ENCODE results near the gene BBS4. TPM values are rescaled to one million over a fixed set of nuclear protein-coding genes. Genes with fewer than 3 reads are reported as not detected.
"Not testable (repeated sequence)": the region's sequence is repeated elsewhere in the genome, so short reads cannot be mapped to it uniquely, and the experiment has no call there.

Gene BBS4
- total and polyA plus RNA-seq, 12 donors, result 13.6 to 44.1 (median 23.5) TPM

GRCh38 chr15:72661081-72661480 is 24.9 kb upstream of the BBS4 start:
- H3K27ac ChIP-seq; H3K9me3 ChIP-seq (replicated peaks in 1 of 3); intact Hi-C loops (cut with DNase I); DNase-seq; H3K27me3 ChIP-seq; H3K4me1 ChIP-seq (replicated peaks in 1 of 2); H3K4me3 ChIP-seq; H3K36me3 ChIP-seq (replicated peaks in 1 of 2): not testable (repeated sequence)
- 78 to 86% (median 83%) methylated on average over 8 to 9 of the region's 10 CpGs for WGBS, 4 donors

- DNase-seq; H3K4me1 ChIP-seq (replicated peaks in 1 of 2); intact Hi-C loops (cut with DNase I); H3K4me3 ChIP-seq; H3K9me3 ChIP-seq (replicated peaks in 1 of 3); H3K27ac ChIP-seq; H3K36me3 ChIP-seq (replicated peaks in 1 of 2); H3K27me3 ChIP-seq: not testable (repeated sequence)
- WGBS, 4 donors, result no CpG with 5 or more reads among the region's 8 CpGs
Observed at GRCh38 chr15:72663931-72664330, 22.1 kb upstream of the BBS4 start.

GRCh38 chr15:72665706-72666105 is 20.3 kb upstream of the BBS4 start:
- DNase-seq, result not testable (repeated sequence)

GRCh38 chr15:72669803-72670202 is 16.2 kb upstream of the BBS4 start:
- intact Hi-C loops (cut with DNase I), result loop anchor here in 1 of 2 donors (10.0 kb wide), 1 partner anchor 75 kb away; no protein-coding TSS in a partner anchor
- not testable (repeated sequence) for H3K4me1 ChIP-seq (replicated peaks in 1 of 2); H3K27ac ChIP-seq; DNase-seq; H3K36me3 ChIP-seq (replicated peaks in 1 of 2); H3K9me3 ChIP-seq (replicated peaks in 1 of 3); H3K27me3 ChIP-seq; H3K4me3 ChIP-seq
- WGBS, 4 donors, result 88 to 99% (median 93%) methylated on average over 2 to 5 of the region's 6 CpGs

More at GRCh38 chr15:72665706-72666105, 20.3 kb upstream of the BBS4 start:
- H3K4me1 ChIP-seq (replicated peaks in 1 of 2); H3K4me3 ChIP-seq; H3K9me3 ChIP-seq (replicated peaks in 1 of 3); H3K27me3 ChIP-seq; H3K36me3 ChIP-seq (replicated peaks in 1 of 2); H3K27ac ChIP-seq; intact Hi-C loops (cut with DNase I): not testable (repeated sequence)
- 62 to 76% methylated on average over 3 to 5 of the region's 11 CpGs; no CpG with 5 or more reads in 2 of the 4 donors for WGBS, 4 donors

- Histone ChIP-seq H3K4me3 (peak overlapping the region in 1 of 4 donors; percentile 22), H3K27ac (peak overlapping the region in 2 of 5 donors; percentile 32 to 69)
- WGBS, 4 donors, result 0 to 7% (median 4%) methylated on average over 4 to 8 of the region's 8 CpGs
- DNase-seq, result peak; percentile 80 to 94 (median 88)
- H3K9me3 ChIP-seq (replicated peaks in 1 of 3); H3K27me3 ChIP-seq; H3K36me3 ChIP-seq (replicated peaks in 1 of 2); H3K4me1 ChIP-seq (replicated peaks in 1 of 2): not testable (repeated sequence)
- intact Hi-C loops (cut with DNase I), result loop anchor here in 1 of 2 donors (10.0 kb wide), 1 partner anchor 76 kb away; no protein-coding TSS in a partner anchor
- TF ChIP-seq POLR2A (IDR thresholded peaks at IDR 0.05) (peak in 1 of 2 donors; percentile 15), CTCF (IDR thresholded peaks at IDR 0.05) (peak; percentile 65 to 91 (median 83))
Observed at GRCh38 chr15:72670656-72671352, 15.2 kb upstream of the BBS4 start.

- no peak for TF ChIP-seq CTCF (IDR thresholded peaks at IDR 0.05)
- no peak for TF ChIP-seq POLR2A (IDR thresholded peaks at IDR 0.05)
- Histone ChIP-seq H3K27me3 (no peaks in the 10 kb centered on the region), H3K27ac (no peak overlapping the region), H3K9me3 (replicated peaks in 1 of 3) (no peaks in the 10 kb centered on the region), H3K36me3 (replicated peaks in 1 of 2) (no peaks in the 10 kb centered on the region), H3K4me1 (replicated peaks in 1 of 2) (no peaks in the 10 kb centered on the region), H3K4me3 (no peak overlapping the region)
- DNase-seq, result no peak
- 14 to 25% (median 19%) methylated on average over 3 of the region's 3 CpGs for WGBS, 4 donors
- intact Hi-C loops (cut with DNase I), result loop anchor here in 1 of 2 donors (10.0 kb wide), 1 partner anchor 77 kb away; no protein-coding TSS in a partner anchor
Observed at GRCh38 chr15:72671525-72671924, 14.5 kb upstream of the BBS4 start.
